ENCODE results near the gene CBFA2T2.

DNA sequence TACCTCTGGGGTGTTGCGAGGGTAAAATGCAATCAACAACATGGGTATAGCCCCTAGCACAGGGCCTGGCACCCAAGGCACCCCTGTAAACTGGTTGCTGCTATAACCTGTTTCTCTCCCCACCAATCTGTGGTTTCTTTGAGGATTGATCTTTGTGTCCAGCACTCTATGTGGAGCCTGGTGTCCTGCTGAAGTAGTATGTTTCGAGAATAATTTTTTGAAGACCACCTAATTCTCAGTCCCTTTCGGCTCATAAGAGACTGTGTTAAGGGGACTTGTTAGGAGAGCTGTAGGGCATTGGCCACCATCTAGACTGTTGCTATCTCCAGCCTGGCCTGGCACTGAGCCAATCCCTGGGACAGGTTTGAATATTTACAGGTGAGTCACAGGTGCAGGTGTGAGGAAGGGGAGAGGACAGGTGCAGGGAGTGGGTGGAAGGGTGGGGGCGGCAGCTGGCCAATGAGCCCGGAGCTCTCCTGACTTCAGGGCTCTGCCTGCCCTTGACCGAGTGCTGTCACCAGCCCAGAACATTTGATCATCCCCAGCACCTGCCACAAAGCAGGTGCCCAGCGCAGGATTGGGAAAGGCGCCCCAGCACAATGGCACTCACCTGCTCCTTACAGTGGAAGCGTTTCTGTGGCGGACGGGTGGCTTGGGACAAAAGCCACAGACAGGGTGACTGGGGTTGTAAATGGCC lies 164.2 kb downstream of the CBFA2T2 start:
- TF ChIP-seq, protein P1, sequence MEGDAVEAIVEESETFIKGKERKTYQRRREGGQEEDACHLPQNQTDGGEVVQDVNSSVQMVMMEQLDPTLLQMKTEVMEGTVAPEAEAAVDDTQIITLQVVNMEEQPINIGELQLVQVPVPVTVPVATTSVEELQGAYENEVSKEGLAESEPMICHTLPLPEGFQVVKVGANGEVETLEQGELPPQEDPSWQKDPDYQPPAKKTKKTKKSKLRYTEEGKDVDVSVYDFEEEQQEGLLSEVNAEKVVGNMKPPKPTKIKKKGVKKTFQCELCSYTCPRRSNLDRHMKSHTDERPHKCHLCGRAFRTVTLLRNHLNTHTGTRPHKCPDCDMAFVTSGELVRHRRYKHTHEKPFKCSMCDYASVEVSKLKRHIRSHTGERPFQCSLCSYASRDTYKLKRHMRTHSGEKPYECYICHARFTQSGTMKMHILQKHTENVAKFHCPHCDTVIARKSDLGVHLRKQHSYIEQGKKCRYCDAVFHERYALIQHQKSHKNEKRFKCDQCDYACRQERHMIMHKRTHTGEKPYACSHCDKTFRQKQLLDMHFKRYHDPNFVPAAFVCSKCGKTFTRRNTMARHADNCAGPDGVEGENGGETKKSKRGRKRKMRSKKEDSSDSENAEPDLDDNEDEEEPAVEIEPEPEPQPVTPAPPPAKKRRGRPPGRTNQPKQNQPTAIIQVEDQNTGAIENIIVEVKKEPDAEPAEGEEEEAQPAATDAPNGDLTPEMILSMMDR (IDR thresholded peaks at IDR 0.05), result no peak
- TF ChIP-seq EZH2 (IDR thresholded peaks at IDR 0.05; ENCODE audit: borderline replicate concordance, insufficient read depth, low read depth, low read length, poor library complexity, severe bottlenecking), result no peak

Measured in B cell (primary cell).